Measurements from ENCODE around the gene ZBTB25. TPM values are rescaled to one million over a fixed set of nuclear protein-coding genes. Genes with fewer than 3 reads are reported as not detected.

The ZBTB25 gene
- total RNA-seq, 1 experiment from 2014 or later = 19.0 TPM

- no peak overlapping the region for H3K4me2 ChIP-seq (ENCODE audit: low read length)
- H3K27me3 ChIP-seq (ENCODE audit: insufficient read depth, low read length) = no peaks in the 10 kb centered on the region
- no peak overlapping the region for H3K27ac ChIP-seq (ENCODE audit: low read depth, low read length)
- no peaks in the 10 kb centered on the region; a peak in 1 of 4 replicates for H3K9me3 ChIP-seq (ENCODE audit: control insufficient read depth in 1 of 2, insufficient read depth in 1 of 2, low read depth in 1 of 2, low read length in 2 of 2)
- TF ChIP-seq YY1 (IDR thresholded peaks at IDR 0.05; ENCODE audit: extremely low read depth, insufficient replicate concordance, low read depth, low read length) (no peak), SP1 (IDR thresholded peaks at IDR 0.05; ENCODE audit: low read depth) (no peak), REST (IDR thresholded peaks at IDR 0.05; ENCODE audit: low read depth) (no peak), EZH2phosphoT487 (IDR thresholded peaks at IDR 0.05; ENCODE audit: borderline replicate concordance) (no peak), ELF1 (IDR thresholded peaks at IDR 0.05; ENCODE audit: borderline replicate concordance, low read depth) (no peak), JUND (IDR thresholded peaks at IDR 0.05) (no peak), ZBTB33 (IDR thresholded peaks at IDR 0.05; ENCODE audit: extremely low read depth, insufficient replicate concordance, low read length) (no peak), FOSL1 (IDR thresholded peaks at IDR 0.05; ENCODE audit: low read depth) (no peak), TCF7L2 (IDR thresholded peaks at IDR 0.05; ENCODE audit: borderline replicate concordance, extremely low read depth, insufficient read depth, insufficient read length) (no peak), POLR2AphosphoS5 (IDR thresholded peaks at IDR 0.05; ENCODE audit: low read depth, low read length) (no peak), SRF (IDR thresholded peaks at IDR 0.05; ENCODE audit: low read depth) (no peak), ZFX (IDR thresholded peaks at IDR 0.05) (no peak), MAX (IDR thresholded peaks at IDR 0.05) (no peak), POLR2A (IDR thresholded peaks at IDR 0.05; ENCODE audit: borderline replicate concordance, extremely low read depth, insufficient read depth, insufficient read length) (no peak), CEBPB (IDR thresholded peaks at IDR 0.05; ENCODE audit: low read depth) (no peak)
- H3K4me3 ChIP-seq (replicated peaks in 1 of 2; ENCODE audit: low read depth in 1 of 2, low read length in 2 of 2) = no peak overlapping the region
- H3K36me3 ChIP-seq (ENCODE audit: control insufficient read depth in 1 of 2, insufficient read depth in 2 of 2, low read length in 2 of 2) = no peaks in the 10 kb centered on the region
- BruUV-seq (replicated peaks) = no TSS peak
- ATAC-seq (no peak), DNase-seq (ENCODE audit: low read depth, low spot score) (no peak)
- no peaks in the 10 kb centered on the region for H4K20me1 ChIP-seq (ENCODE audit: insufficient read depth)
- peaks cover 3 to 23% of the 10 kb centered on the region in 2 experiments; a peak in 2 of 4 replicates for H3K4me1 ChIP-seq (ENCODE audit: control insufficient read depth in 1 of 2, insufficient read depth in 2 of 2, low read length in 2 of 2)
- no peaks in the 10 kb centered on the region for H3K79me2 ChIP-seq (ENCODE audit: insufficient read depth, low read length)
- intact Hi-C loops (cut with micrococcal nuclease) = loop anchor here (10.0 kb wide), 1 partner anchor 92 kb away; no protein-coding TSS in a partner anchor
- no peak overlapping the region for H3K9ac ChIP-seq (ENCODE audit: low read length)
- ChIA-PET POLR2A (interaction anchor here (1.3 kb wide), 1 partner anchor 15 kb away, joined by 3 read pairs; no protein-coding TSS in a partner anchor), RAD21 (ENCODE audit: low non-redundant PET in 1 of 2, low total read pairs in 2 of 2, uncharacterized antibody in 2 of 2, unreplicated experiment in 2 of 2) (no interaction called here), CTCF (no interaction called here)
- H2AFZ ChIP-seq (ENCODE audit: low read depth, low read length, poor library complexity, severe bottlenecking) = no peak overlapping the region
- H3K9me2 ChIP-seq (ENCODE audit: insufficient read depth) = no peaks in the 10 kb centered on the region
These were observed 39.2 kb upstream of the ZBTB25 start for GRCh38 chr14:64542836-64543201.

Measured in HCT116 (cell line).